MCF 10A (cell line): Measurements from ENCODE around the gene SAMHD1. TPM values are rescaled to one million over a fixed set of nuclear protein-coding genes. Genes with fewer than 3 reads are reported as not detected.
"Not testable (repeated sequence)": the region's sequence is repeated elsewhere in the genome, so short reads cannot be mapped to it uniquely, and the experiment has no call there.

Experiments used
- BruUV-seq: library from RNA; stranded (reverse); fragments of 400-500 nt; replicated peaks from 2 replicates; lab custom pipeline; 2021; lab: Mats Ljungman, UMichigan
- CTCF ChIA-PET: fragments of 300-600 bp; sonication (Branson Sonifier 250); formaldehyde crosslinking; extraction: SDS; loops from one replicate; lab custom pipeline; 2021; ENCODE audit warnings: antibody characterized with exemption, inconsistent platforms; lab: Yijun Ruan, JAX
- POLR2A ChIA-PET: fragments of 300-600, 350-650 bp; sonication (Branson Sonifier 250); formaldehyde crosslinking; extraction: SDS; loops from one replicate; lab custom pipeline; 2020; ENCODE audit warnings: antibody characterized with exemption, inconsistent platforms; lab: Yijun Ruan, JAX
- DNase-seq: peaks from one replicate; pipeline ENCODE4 v3.0.0-alpha.2; 2018; ENCODE audit not compliant: unreplicated experiment
- H3K27ac Mint-ChIP-seq: one replicate; pipeline ENCODE4 v1.8.0; 2022; ENCODE audit warnings: mild to moderate bottlenecking, low read depth, mixed read lengths; ENCODE audit not compliant: unreplicated experiment
- H3K27me3 Mint-ChIP-seq: one replicate; pipeline ENCODE4 v1.8.0; 2022; ENCODE audit warnings: mixed read lengths; ENCODE audit not compliant: insufficient read depth, unreplicated experiment
- H3K36me3 Mint-ChIP-seq: one replicate; pipeline ENCODE4 v1.8.0; 2022; ENCODE audit warnings: mild to moderate bottlenecking, moderate library complexity, mixed read lengths; ENCODE audit not compliant: insufficient read depth, unreplicated experiment
- H3K4me1 Mint-ChIP-seq: one replicate; pipeline ENCODE4 v1.8.0; 2022; ENCODE audit warnings: mixed read lengths; ENCODE audit not compliant: insufficient read depth, unreplicated experiment
- H3K4me3 Mint-ChIP-seq: one replicate; pipeline ENCODE4 v1.8.0; 2022; ENCODE audit warnings: mild to moderate bottlenecking, moderate library complexity, mixed read lengths; ENCODE audit not compliant: unreplicated experiment
- H3K9me3 Mint-ChIP-seq: one replicate; pipeline ENCODE4 v1.8.0; 2022; ENCODE audit warnings: mixed read lengths; ENCODE audit not compliant: unreplicated experiment
- intact Hi-C: fragments of 100-400 bp; cut with micrococcal nuclease; formaldehyde crosslinking; loops from 2 replicates; pipeline ENCODE4 v1.14.1; 2022
- total RNA-seq: library from RNA; stranded (reverse); gene quantifications from 2 replicates; pipeline ENCODE4 v1.2.3, GENCODE V29; 2022
- TF ChIP-seq, protein P1 (sequence below): fragments of 200-600 bp; IDR thresholded peaks from one replicate; pipeline ENCODE4 v1.8.0; 2022; ENCODE audit warnings: antibody characterized with exemption, mild to moderate bottlenecking; ENCODE audit not compliant: unreplicated experiment

Gene SAMHD1
- total RNA-seq, 1 experiment from 2014 or later: 2.6 TPM

DNA sequence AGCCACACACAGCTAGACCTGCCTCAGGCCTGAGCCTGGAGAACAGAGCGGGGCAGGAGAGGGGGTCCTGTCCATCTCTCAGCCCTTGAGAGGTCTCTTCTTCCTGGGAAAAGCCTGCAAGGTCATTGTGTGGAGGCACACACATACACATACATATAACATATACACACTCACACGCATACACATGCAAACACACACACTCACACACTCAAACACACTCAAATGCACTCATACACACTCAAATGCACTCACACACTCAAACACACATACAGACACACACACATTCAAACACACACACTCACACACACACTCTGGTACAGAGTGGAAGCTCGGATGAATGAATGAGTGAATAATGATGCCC lies 75.1 kb downstream of the SAMHD1 start:
- POLR2A ChIA-PET: interaction anchor here (0.7 kb wide), 1 partner anchor 15 kb away, joined by 3 read pairs; no protein-coding TSS in a partner anchor
- TF ChIP-seq, protein P1, sequence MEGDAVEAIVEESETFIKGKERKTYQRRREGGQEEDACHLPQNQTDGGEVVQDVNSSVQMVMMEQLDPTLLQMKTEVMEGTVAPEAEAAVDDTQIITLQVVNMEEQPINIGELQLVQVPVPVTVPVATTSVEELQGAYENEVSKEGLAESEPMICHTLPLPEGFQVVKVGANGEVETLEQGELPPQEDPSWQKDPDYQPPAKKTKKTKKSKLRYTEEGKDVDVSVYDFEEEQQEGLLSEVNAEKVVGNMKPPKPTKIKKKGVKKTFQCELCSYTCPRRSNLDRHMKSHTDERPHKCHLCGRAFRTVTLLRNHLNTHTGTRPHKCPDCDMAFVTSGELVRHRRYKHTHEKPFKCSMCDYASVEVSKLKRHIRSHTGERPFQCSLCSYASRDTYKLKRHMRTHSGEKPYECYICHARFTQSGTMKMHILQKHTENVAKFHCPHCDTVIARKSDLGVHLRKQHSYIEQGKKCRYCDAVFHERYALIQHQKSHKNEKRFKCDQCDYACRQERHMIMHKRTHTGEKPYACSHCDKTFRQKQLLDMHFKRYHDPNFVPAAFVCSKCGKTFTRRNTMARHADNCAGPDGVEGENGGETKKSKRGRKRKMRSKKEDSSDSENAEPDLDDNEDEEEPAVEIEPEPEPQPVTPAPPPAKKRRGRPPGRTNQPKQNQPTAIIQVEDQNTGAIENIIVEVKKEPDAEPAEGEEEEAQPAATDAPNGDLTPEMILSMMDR: no peak
- CTCF ChIA-PET: interaction anchor here (0.6 to 6.2 kb wide), 2 partner anchors 11 to 581 kb away, joined by 3 to 37 read pairs; no protein-coding TSS in a partner anchor

DNA sequence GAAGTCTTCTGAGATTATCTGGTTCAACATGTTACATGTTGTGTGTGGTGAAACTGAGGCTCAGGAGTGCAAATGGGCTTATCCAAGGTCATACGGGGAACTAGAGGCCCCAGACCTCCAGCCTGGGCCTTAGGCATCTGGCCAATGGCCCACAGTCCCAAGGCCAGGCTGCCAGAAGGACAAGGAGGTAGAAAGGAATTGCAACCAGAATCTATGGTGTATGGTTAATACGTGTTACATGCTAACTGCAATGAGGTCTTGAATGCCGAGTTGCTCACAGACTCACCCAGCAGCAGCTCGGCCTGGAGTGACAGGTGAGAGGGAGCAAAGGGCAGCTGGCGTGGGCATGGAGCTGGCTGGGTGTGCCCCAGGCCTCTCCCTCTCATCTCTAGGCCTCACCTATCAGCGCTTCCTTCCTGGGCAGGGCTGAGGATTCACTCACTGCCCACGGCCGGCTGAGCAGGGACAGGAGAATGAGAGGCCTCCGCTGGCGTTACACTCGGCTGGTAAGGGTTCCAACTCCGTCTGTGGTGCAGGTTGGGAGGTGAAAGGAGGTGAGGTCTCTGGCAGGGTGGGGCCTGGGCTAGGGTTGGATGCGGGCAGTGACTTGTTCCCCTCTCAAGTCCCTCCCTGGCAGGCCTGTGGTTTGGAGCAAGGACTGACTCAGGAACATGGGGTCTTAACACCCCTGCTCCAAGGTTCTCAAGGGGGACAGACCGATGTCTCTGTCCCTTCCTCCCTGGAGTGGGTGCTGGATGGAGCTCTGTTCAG lies 75.6 kb downstream of the SAMHD1 start, which contains the start of gene TLDC2:
Gene TLDC2 (plus strand): TSS at position 437 of the 771 bp plus-strand sequence. CDS start 37 bp downstream, at position 474.
- no peak within 1 kb of the TSS for H3K4me3 Mint-ChIP-seq
- intact Hi-C loops: no loop called here
- TF ChIP-seq, protein P1: no peak
- no peak for DNase-seq
- ChIA-PET POLR2A (interaction anchor here (0.7 kb wide), 1 partner anchor 14 kb away, joined by 3 read pairs; no protein-coding TSS in a partner anchor), CTCF (interaction anchor here (0.6 to 6.2 kb wide), 4 partner anchors 12 to 978 kb away, joined by 3 to 37 read pairs (median 3); no protein-coding TSS in a partner anchor)
- H3K27ac Mint-ChIP-seq: no peak within 1 kb of the TSS
- no TSS peak for BruUV-seq
- no peaks in the 10 kb centered on the region for H3K9me3 Mint-ChIP-seq
- H3K4me1 Mint-ChIP-seq: no peaks in the 10 kb centered on the region
- no peaks in the 10 kb centered on the region for H3K27me3 Mint-ChIP-seq
- no peaks in the 10 kb centered on the region for H3K36me3 Mint-ChIP-seq

More for the DNA sequence above, 75.1 kb downstream of the SAMHD1 start:
- Mint-ChIP-seq H3K9me3 (no peaks in the 10 kb centered on the region), H3K36me3 (no peaks in the 10 kb centered on the region), H3K27ac (no peak overlapping the region), H3K4me3 (no peak overlapping the region), H3K27me3 (no peaks in the 10 kb centered on the region), H3K4me1 (peaks cover 1% of the 10 kb centered on the region)
- no peak for DNase-seq
- BruUV-seq: no TSS peak
- intact Hi-C loops: no loop called here

DNA sequence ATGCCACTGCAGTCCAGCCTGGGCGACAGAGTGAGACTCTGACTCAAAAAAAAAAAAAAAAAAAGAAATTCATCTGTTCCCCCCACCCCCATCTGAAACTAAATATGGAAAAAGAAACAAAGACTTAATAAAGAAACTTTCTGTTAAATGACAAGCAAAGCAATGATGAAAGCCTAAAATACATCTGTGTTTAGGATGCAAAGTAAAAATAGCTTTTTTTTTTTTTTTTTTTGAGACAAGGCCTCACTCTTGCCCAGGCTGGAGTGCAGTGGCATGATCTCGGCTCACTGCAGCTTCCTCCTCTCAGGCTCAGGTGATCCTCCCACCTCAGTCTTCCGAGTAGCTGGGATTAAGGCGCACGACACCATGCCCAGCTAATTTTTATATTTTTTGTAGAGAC lies 76.4 kb downstream of the SAMHD1 start:
- H3K4me3 Mint-ChIP-seq, BruUV-seq, DNase-seq, H3K36me3 Mint-ChIP-seq, H3K4me1 Mint-ChIP-seq, H3K27ac Mint-ChIP-seq, POLR2A ChIA-PET, intact Hi-C loops, H3K9me3 Mint-ChIP-seq, H3K27me3 Mint-ChIP-seq: not testable (repeated sequence)
- CTCF ChIA-PET: interaction anchor here (0.6 to 6.2 kb wide), 5 partner anchors 9 to 977 kb away, joined by 3 to 37 read pairs (median 3); no protein-coding TSS in a partner anchor

DNA sequence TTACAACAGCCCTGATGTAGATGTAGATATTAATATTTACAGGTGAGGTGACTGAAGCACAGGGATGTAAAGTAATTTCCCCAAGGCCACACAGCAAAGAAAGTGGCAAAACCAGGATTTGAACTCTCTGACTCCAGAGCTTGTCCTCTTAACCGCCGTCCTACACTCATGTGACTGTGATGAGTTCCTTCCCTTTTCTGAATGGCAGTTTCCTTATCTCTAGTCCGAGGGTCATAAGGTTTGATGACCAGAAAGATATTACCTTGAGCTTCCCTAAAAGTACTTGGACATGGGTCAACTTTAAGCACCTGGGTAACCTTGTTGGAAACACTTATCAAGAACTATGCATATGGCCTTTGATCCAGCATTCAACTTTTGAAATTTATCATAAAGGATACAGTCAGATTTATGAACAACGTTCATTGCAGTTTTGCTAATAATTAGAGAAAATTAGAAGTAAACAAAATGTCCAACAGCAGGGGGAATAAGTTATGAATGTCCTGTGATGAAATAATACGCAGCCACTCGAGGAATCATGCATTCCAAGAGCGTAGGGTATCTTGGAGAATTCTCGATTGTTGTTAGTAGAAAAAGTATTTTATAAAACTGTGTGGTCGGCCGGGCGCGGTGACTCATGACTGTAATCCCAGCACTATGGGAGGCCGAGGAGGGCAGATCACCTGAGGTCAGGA lies 77.9 kb downstream of the SAMHD1 start:
- intact Hi-C loops: no loop called here
- no peak for DNase-seq
- Mint-ChIP-seq H3K27me3 (no peaks in the 10 kb centered on the region), H3K4me3 (no peak overlapping the region), H3K36me3 (no peaks in the 10 kb centered on the region), H3K9me3 (no peaks in the 10 kb centered on the region), H3K4me1 (no peaks in the 10 kb centered on the region), H3K27ac (no peak overlapping the region)
- ChIA-PET POLR2A (interaction anchor here (0.5 to 1.7 kb wide), 3 partner anchors 11 to 127 kb away, joined by 3 to 4 read pairs (median 4); partner anchors contain the start of gene NDRG3), CTCF (interaction anchor here (0.5 to 6.2 kb wide), 6 partner anchors 10 to 671 kb away, joined by 3 to 37 read pairs (median 8); a partner anchor contains a TSS)
- TF ChIP-seq, protein P1: no peak
- no TSS peak for BruUV-seq
